Activated CD4-positive, alpha-beta T cell treated with anti-CD3 and anti-CD28 coated beads for 36 hours (primary cell): ENCODE results near the gene IFITM2. TPM values are rescaled to one million over a fixed set of nuclear protein-coding genes. Genes with fewer than 3 reads are reported as not detected.
"Not testable (repeated sequence)": the region's sequence is repeated elsewhere in the genome, so short reads cannot be mapped to it uniquely, and the experiment has no call there.

Source experiments
- ATAC-seq: fragments of 200-7000 bp; cut with Tn5 transposase; one replicate; pipeline ENCODE4 v1.10.0; 2021; ENCODE audit warnings: mild to moderate bottlenecking, moderate library complexity
- CTCF ChIA-PET: fragments of 350-600 bp; sonication (Branson Sonifier 250); formaldehyde crosslinking; loops from one replicate; lab custom pipeline; 2021; ENCODE audit warnings: antibody characterized with exemption; lab: Charles Lee
- POLR2A ChIA-PET: fragments of 350-600 bp; sonication (Branson Sonifier 250); formaldehyde crosslinking; loops from one replicate; lab custom pipeline; 2021; ENCODE audit warnings: antibody characterized with exemption, inconsistent platforms; lab: Charles Lee
- DNase-seq: peaks from one replicate; pipeline ENCODE4 v3.0.0-alpha.2; 2020
- H3K27ac Mint-ChIP-seq: one replicate; pipeline ENCODE4 v1.8.0; 2021; ENCODE audit warnings: mixed read lengths
- H3K27me3 Mint-ChIP-seq: one replicate; pipeline ENCODE4 v1.8.0; 2021; ENCODE audit warnings: mixed read lengths
- H3K36me3 Mint-ChIP-seq: one replicate; pipeline ENCODE4 v1.8.0; 2021; ENCODE audit warnings: low read depth, mixed read lengths
- H3K4me1 Mint-ChIP-seq: one replicate; pipeline ENCODE4 v1.8.0; 2021; ENCODE audit warnings: mixed read lengths
- H3K4me3 Mint-ChIP-seq: one replicate; pipeline ENCODE4 v1.8.0; 2021; ENCODE audit warnings: mild to moderate bottlenecking, moderate library complexity, mixed read lengths
- H3K9me3 Mint-ChIP-seq: one replicate; pipeline ENCODE4 v1.8.0; 2021; ENCODE audit warnings: low read depth, mixed read lengths
- intact Hi-C, 2 experiments: fragments of 100-400 bp; cut with DNase I in 1 of 2; cut with micrococcal nuclease in 1 of 2; formaldehyde crosslinking; loops; one replicate each; pipeline versions ENCODE4 v1.14.2 to v1.15.1; 2022 to 2024; cut with DNase I, micrococcal nuclease
- total RNA-seq, 2 experiments: library from RNA; stranded (reverse); gene quantifications; one replicate each; pipeline ENCODE4 v1.2.3, GENCODE V29; 2021

Gene IFITM2
- total RNA-seq, 2 experiments from 2014 or later = 451 to 474 TPM

- DNase-seq (no peak), ATAC-seq (no peak)
- ChIA-PET POLR2A (interaction anchor here (1.5 kb wide), 1 partner anchor 13 kb away, joined by 5 read pairs; no protein-coding TSS in a partner anchor), CTCF (interaction anchor here (0.7 to 4.2 kb wide), 10 partner anchors 9 to 235 kb away, joined by 3 to 46 read pairs (median 4); no protein-coding TSS in a partner anchor)
- Mint-ChIP-seq H3K9me3 (no peaks in the 10 kb centered on the region), H3K4me1 (peaks cover 18% of the 10 kb centered on the region), H3K27ac (no peak overlapping the region), H3K27me3 (no peaks in the 10 kb centered on the region), H3K36me3 (peaks cover 9% of the 10 kb centered on the region), H3K4me3 (no peak overlapping the region)
- intact Hi-C loops = loop anchor here in 1 of 2 experiments (2.0 kb wide), 1 partner anchor 53 kb away; no protein-coding TSS in a partner anchor
Observed at GRCh38 chr11:304061-304506, 3.5 kb upstream of the IFITM2 start.

- Mint-ChIP-seq H3K27me3 (no peaks in the 10 kb centered on the region), H3K27ac (peak overlapping the region; percentile 1), H3K9me3 (no peaks in the 10 kb centered on the region), H3K4me1 (peaks cover 20% of the 10 kb centered on the region), H3K36me3 (peaks cover 19% of the 10 kb centered on the region), H3K4me3 (no peak overlapping the region)
- intact Hi-C loops = loop anchor here (1.0 to 5.0 kb wide), 3 partner anchors 54 to 213 kb away; no protein-coding TSS in a partner anchor
- ATAC-seq (no peak), DNase-seq (peak; percentile 79)
- ChIA-PET POLR2A (interaction anchor here (1.5 kb wide), 1 partner anchor 12 kb away, joined by 5 read pairs; no protein-coding TSS in a partner anchor), CTCF (interaction anchor here (0.6 to 4.2 kb wide), 28 partner anchors 10 to 291 kb away, joined by 3 to 46 read pairs (median 4); partner anchors contain the start of genes BET1L, NLRP6, PGGHG and PSMD13)
Observed at GRCh38 chr11:304915-305843, 2.4 kb upstream of the IFITM2 start.

GRCh38 chr11:305844-306211 lies 1.8 kb upstream of the IFITM2 start:
- no peak for ATAC-seq
- Mint-ChIP-seq H3K4me3 (no peak overlapping the region), H3K9me3 (no peaks in the 10 kb centered on the region), H3K27ac (no peak overlapping the region), H3K4me1 (peaks cover 20% of the 10 kb centered on the region), H3K27me3 (no peaks in the 10 kb centered on the region), H3K36me3 (peaks cover 19% of the 10 kb centered on the region)
- ChIA-PET CTCF (interaction anchor here (0.6 to 4.2 kb wide), 24 partner anchors 11 to 290 kb away, joined by 3 to 46 read pairs (median 4); partner anchors contain the start of genes BET1L, NLRP6, PGGHG and PSMD13), POLR2A (interaction anchor here (1.5 kb wide), 1 partner anchor 11 kb away, joined by 5 read pairs; no protein-coding TSS in a partner anchor)
- DNase-seq = no peak
- intact Hi-C loops = loop anchor here (1.0 to 5.0 kb wide), 4 partner anchors 16 to 212 kb away; no protein-coding TSS in a partner anchor

DNA sequence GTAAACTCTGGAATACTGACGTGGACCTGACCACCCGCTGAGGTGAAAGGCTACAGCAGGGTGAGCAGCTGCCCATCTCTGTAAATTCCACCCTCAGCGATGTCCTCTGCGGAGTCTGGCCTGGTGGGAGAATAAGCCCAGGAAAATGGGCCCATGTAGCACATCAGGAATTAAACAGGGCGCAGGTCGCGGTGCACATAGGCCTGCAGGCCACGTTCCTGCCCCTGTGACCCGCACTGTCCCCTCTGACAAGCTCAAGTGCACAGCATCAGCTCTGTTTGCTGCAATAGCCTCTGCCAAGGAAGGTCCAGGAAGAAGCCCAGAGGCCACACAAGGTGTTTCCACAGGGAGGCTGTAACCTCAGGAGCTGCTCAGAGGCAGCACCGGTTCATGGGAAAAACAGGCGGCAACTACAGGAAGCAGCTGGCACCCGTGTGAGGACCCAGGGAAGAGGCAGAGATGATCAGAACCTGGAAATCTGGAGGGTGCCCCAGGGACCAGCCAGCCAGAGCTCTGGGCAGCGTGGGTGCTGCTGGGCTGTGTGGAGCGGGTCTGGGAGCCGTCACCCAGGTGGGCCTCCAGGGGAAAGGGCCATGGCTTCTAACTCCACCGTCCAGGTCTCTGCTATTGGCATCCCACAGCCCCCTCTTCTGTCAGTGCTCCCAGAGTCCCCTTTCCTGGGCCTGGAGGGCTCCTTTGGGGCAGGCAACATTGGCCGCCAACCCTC lies 808 bp upstream of the IFITM2 start:
- ChIA-PET CTCF (interaction anchor here (0.6 to 4.2 kb wide), 10 partner anchors 10 to 212 kb away, joined by 3 to 46 read pairs (median 6); partner anchors contain the start of genes BET1L, PGGHG and RIC8A), POLR2A (no interaction called here)
- intact Hi-C loops = loop anchor here (1.0 to 5.0 kb wide), 2 partner anchors 17 to 140 kb away; no protein-coding TSS in a partner anchor
- ATAC-seq = no peak
- Mint-ChIP-seq H3K36me3 (peaks cover 19% of the 10 kb centered on the region), H3K4me1 (peaks cover 22% of the 10 kb centered on the region), H3K4me3 (peak overlapping the region; percentile 94), H3K9me3 (no peaks in the 10 kb centered on the region), H3K27ac (peak overlapping the region; percentile 42), H3K27me3 (no peaks in the 10 kb centered on the region)
- DNase-seq = no peak

DNA sequence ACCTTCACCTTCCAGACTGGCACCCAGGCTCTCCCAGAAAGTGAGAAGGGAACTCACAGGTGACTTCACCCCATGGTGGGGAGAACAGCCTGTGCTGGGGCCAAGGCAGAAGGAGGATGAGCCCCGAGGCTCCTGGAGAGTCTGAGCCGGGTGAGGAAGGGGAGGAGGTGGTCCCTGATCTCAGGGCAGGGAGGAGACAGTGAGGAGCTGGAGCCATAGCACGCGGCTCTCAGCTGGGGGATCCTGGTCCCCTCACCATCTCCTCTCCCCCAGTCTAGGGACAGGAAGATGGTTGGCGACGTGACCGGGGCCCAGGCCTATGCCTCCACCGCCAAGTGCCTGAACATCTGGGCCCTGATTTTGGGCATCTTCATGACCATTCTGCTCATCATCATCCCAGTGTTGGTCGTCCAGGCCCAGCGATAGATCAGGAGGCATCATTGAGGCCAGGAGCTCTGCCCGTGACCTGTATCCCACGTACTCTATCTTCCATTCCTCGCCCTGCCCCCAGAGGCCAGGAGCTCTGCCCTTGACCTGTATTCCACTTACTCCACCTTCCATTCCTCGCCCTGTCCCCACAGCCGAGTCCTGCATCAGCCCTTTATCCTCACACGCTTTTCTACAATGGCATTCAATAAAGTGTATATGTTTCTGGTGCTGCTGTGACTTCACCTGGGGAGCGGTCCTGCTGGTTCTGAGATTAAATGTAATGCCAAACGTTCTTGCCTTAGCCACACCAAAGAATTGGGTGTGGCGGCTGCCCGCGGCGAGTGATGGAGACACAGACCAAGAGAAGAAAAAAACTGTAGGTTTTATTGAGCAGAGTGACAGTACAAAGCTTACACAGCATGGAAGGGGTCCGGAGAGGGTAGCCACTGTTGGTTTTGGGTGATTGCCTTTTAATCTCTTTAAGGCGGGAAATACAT lies 1.4 kb downstream of the IFITM2 start:
- POLR2A ChIA-PET = interaction anchor here (0.9 kb wide), 1 partner anchor 9 kb away, joined by 3 read pairs; no protein-coding TSS in a partner anchor
- intact Hi-C loops = loop anchor here (1.0 to 5.0 kb wide), 3 partner anchors 50 to 138 kb away; no protein-coding TSS in a partner anchor
- not testable (repeated sequence) for H3K9me3 Mint-ChIP-seq, H3K27me3 Mint-ChIP-seq
- Mint-ChIP-seq H3K4me1 (peaks cover 30% of the 10 kb centered on the region), H3K4me3 (peak overlapping the region; percentile 94), H3K36me3 (peaks cover 21% of the 10 kb centered on the region), H3K27ac (peak overlapping the region; percentile 98)
- DNase-seq = peak; percentile 53
- peak; percentile 4 for ATAC-seq
- CTCF ChIA-PET = interaction anchor here (0.6 to 1.9 kb wide), 9 partner anchors 8 to 102 kb away, joined by 3 to 12 read pairs (median 4); partner anchors contain the start of genes BET1L and RIC8A

DNA sequence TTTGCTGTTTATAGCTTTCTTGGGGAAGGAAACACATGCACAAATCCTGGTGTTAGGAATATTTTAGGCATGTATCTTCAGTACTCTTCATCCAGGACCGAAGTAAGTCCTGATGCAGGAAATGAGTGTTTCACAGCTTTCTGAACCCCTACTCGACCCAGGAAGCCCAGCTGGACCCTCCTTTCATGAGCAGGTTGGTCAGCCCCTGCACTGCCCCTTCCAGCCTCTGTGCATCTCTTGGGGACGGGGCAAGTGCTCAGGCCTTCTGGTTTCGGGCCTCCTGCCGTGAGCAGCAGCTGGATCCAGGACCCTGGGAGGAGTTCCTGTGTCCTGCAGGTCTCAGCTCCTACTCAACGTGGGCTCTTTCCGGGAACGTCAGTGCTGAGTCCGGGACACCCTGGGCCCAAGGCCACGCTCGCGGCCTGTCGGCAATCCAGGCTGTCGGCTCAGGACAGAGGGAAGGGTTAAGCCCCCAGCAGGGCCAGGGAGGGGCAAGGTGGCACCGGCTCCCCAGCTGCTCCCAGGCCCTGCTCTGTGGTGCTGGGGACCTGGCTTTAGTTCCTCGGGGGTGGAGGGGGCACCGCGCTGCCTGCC lies 2.5 kb downstream of the IFITM2 start:
- intact Hi-C loops = loop anchor here (2.0 to 5.0 kb wide), 4 partner anchors 59 to 487 kb away; partner anchors contain the start of genes BET1L (in 1 of the 2), RIC8A (in 1 of the 2) and SLC25A22 (in 1 of the 2)
- ATAC-seq, POLR2A ChIA-PET: not testable (repeated sequence)

DNA sequence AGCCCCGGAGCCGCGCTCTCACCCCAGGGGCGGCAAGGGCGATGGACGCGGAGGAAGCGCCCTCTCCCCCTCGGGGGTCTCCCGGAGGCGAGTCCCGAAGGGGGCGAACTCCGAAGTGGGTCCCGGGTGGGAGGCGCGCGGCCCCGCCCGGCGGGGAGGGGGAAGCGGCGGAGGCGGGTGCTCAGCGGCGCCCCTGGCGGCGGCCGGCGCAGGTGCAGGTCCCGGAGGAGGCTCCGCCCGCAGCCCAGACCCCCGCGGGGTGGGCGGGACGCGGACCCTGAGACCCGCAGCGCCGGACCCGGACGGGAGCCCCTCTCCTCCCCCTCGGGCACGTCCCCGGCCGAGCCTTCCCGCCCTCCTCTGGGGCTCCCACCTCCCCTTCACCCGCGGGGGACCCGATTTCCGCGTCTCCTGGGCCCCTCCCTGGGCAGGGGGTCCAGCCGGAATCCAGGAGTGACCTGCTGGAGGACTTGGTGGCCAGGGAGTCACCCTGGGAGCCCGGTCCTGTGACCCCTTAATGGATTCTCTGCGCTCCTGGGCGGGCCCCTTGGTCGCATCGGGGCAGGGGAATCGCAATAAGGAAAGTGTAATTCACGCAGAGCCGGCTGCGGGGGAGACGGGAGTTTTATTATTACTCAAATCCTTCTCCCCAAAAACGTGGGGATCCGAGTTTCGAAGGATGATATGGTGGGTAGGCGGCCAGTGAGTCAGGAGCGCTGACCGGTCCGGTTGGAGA lies 3.6 kb downstream of the IFITM2 start:
- peak; percentile 72 for DNase-seq
- peak; percentile 23 for ATAC-seq
- CTCF ChIA-PET = interaction anchor here (1.3 to 1.8 kb wide), 4 partner anchors 16 to 137 kb away, joined by 5 to 9 read pairs (median 7); no protein-coding TSS in a partner anchor
- peaks cover 39% of the 10 kb centered on the region for H3K36me3 Mint-ChIP-seq
- H3K4me3 Mint-ChIP-seq = peak overlapping the region; percentile 95
- H3K9me3 Mint-ChIP-seq, H3K27me3 Mint-ChIP-seq: not testable (repeated sequence)
- peak overlapping the region; percentile 99 for H3K27ac Mint-ChIP-seq
- intact Hi-C loops = loop anchor here (5.0 kb wide), 2 partner anchors 104 to 486 kb away; partner anchors contain the start of genes BET1L (in 1 of the 2), RIC8A (in 1 of the 2) and SLC25A22 (in 1 of the 2)
- H3K4me1 Mint-ChIP-seq = peaks cover 21% of the 10 kb centered on the region
- POLR2A ChIA-PET = interaction anchor here (1.5 kb wide), 1 partner anchor 44 kb away, joined by 5 read pairs; no protein-coding TSS in a partner anchor

More for the DNA sequence above, 2.5 kb downstream of the IFITM2 start:
- H3K9me3 Mint-ChIP-seq, DNase-seq, H3K27me3 Mint-ChIP-seq: not testable (repeated sequence)
- CTCF ChIA-PET = interaction anchor here (0.6 to 1.9 kb wide), 7 partner anchors 9 to 103 kb away, joined by 3 to 12 read pairs (median 4); partner anchors contain the start of genes BET1L and RIC8A
- peaks cover 30% of the 10 kb centered on the region for H3K4me1 Mint-ChIP-seq
- H3K4me3 Mint-ChIP-seq = peak overlapping the region; percentile 94
- H3K36me3 Mint-ChIP-seq = peaks cover 32% of the 10 kb centered on the region
- peak overlapping the region; percentile 98 for H3K27ac Mint-ChIP-seq

GRCh38 chr11:312092-312816 lies 4.6 kb downstream of the IFITM2 start:
- peaks cover 48% of the 10 kb centered on the region for H3K36me3 Mint-ChIP-seq
- intact Hi-C loops = loop anchor here (1.0 to 5.0 kb wide), 9 partner anchors 15 to 485 kb away; partner anchors contain the start of genes BET1L (in 1 of the 2), HRAS (in 1 of the 2), PSMD13 (in 1 of the 2) and RIC8A (in 1 of the 2)
- H3K4me1 Mint-ChIP-seq = peaks cover 28% of the 10 kb centered on the region
- peak overlapping the region; percentile 99 for H3K27ac Mint-ChIP-seq
- peak; percentile 66 for DNase-seq
- peak; percentile 10 for ATAC-seq
- ChIA-PET POLR2A (interaction anchor here (1.5 kb wide), 1 partner anchor 43 kb away, joined by 5 read pairs; no protein-coding TSS in a partner anchor), CTCF (interaction anchor here (0.6 to 1.8 kb wide), 9 partner anchors 15 to 138 kb away, joined by 3 to 9 read pairs (median 5); partner anchors contain the start of gene PTDSS2)
- H3K9me3 Mint-ChIP-seq = no peaks in the 10 kb centered on the region
- H3K4me3 Mint-ChIP-seq = peak overlapping the region; percentile 95
- H3K27me3 Mint-ChIP-seq = no peaks in the 10 kb centered on the region
